ENCODE data around the gene FOXK1.

Gene FOXK1

GRCh38 chr7:4725014-4725849, 43.1 kb downstream of the FOXK1 start:
- DNase-seq = peak; percentile 33

- DNase-seq = no peak
These were observed 43.9 kb downstream of the FOXK1 start for GRCh38 chr7:4725850-4726450.

- DNase-seq = no peak
These were observed 44.5 kb downstream of the FOXK1 start for GRCh38 chr7:4726566-4726965.

GRCh38 chr7:4727914-4728705, 46.0 kb downstream of the FOXK1 start:
- no peak for DNase-seq

- DNase-seq = no peak
These were observed 47.2 kb downstream of the FOXK1 start for GRCh38 chr7:4729266-4729665.

GRCh38 chr7:4730276-4730675, 48.2 kb downstream of the FOXK1 start:
- DNase-seq = no peak

- no peak for DNase-seq
These were observed 48.9 kb downstream of the FOXK1 start for GRCh38 chr7:4730971-4731370.

GRCh38 chr7:4731803-4732202, 49.7 kb downstream of the FOXK1 start:
- DNase-seq = no peak

GRCh38 chr7:4733936-4734528, 51.9 kb downstream of the FOXK1 start:
- no peak for DNase-seq

GRCh38 chr7:4734587-4735345, 52.7 kb downstream of the FOXK1 start:
- DNase-seq = no peak

- DNase-seq = no peak
These were observed 55.2 kb downstream of the FOXK1 start for GRCh38 chr7:4737300-4737699.

GRCh38 chr7:4738711-4739527, 56.8 kb downstream of the FOXK1 start:
- peak; percentile 11 for DNase-seq

- peak; percentile 41 for DNase-seq
These were observed 57.5 kb downstream of the FOXK1 start for GRCh38 chr7:4739528-4739992.

GRCh38 chr7:4740796-4741195, 58.7 kb downstream of the FOXK1 start:
- no peak for DNase-seq

GRCh38 chr7:4742051-4742573, 60.0 kb downstream of the FOXK1 start:
- no peak for DNase-seq

GRCh38 chr7:4742852-4743251, 60.8 kb downstream of the FOXK1 start:
- DNase-seq = no peak

- DNase-seq = peak; percentile 84
These were observed 62.5 kb downstream of the FOXK1 start for GRCh38 chr7:4744391-4745264.

- DNase-seq = peak; percentile 65
These were observed 63.3 kb downstream of the FOXK1 start for GRCh38 chr7:4745265-4745919.
